GM12864 (cell line): ENCODE results near the gene HOXB9.
A peak's percentile ranks its signal among the peaks of the same experiment; 100 is the strongest.

Source experiments
- DNase-seq: peaks from one replicate; pipeline ENCODE4 v3.0.0-alpha.2; 2011; ENCODE audit warnings: low read depth
- H3K4me3 ChIP-seq: 2 replicates; pipeline ENCODE4 v1.5.1; 2011; ENCODE audit warnings: mild to moderate bottlenecking, low read depth, low read length, control low read depth
- TF ChIP-seq, protein P1 (sequence below): IDR thresholded peaks from 2 replicates; pipeline ENCODE4 v1.5.1; 2011; ENCODE audit warnings: low read depth, mild to moderate bottlenecking, moderate library complexity, low read length, control low read depth, inconsistent platforms; ENCODE audit errors: missing control alignments

Gene HOXB9

DNA sequence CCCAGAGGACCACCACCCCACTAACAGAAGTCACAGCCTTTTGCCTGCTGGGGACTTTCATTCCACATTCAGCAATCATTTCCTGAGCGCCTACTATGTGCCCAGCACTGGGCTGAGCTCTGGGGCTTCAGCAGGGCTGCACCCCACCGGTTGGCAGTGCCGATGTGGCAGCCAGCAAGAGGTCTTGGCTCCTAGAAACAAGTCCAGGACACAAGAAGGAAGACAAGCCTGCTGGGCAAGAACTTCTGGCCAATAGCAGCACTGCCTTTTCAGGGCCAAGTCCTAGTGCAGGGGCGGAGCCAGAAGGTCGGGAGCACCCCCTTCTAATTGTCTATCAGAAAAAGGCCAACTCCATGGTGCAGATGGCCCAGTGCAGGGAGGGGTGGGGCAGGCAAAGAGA is 13.0 kb upstream of the HOXB9 start:
- DNase-seq, result no peak
- no peak overlapping the region for H3K4me3 ChIP-seq
- TF ChIP-seq, protein P1, sequence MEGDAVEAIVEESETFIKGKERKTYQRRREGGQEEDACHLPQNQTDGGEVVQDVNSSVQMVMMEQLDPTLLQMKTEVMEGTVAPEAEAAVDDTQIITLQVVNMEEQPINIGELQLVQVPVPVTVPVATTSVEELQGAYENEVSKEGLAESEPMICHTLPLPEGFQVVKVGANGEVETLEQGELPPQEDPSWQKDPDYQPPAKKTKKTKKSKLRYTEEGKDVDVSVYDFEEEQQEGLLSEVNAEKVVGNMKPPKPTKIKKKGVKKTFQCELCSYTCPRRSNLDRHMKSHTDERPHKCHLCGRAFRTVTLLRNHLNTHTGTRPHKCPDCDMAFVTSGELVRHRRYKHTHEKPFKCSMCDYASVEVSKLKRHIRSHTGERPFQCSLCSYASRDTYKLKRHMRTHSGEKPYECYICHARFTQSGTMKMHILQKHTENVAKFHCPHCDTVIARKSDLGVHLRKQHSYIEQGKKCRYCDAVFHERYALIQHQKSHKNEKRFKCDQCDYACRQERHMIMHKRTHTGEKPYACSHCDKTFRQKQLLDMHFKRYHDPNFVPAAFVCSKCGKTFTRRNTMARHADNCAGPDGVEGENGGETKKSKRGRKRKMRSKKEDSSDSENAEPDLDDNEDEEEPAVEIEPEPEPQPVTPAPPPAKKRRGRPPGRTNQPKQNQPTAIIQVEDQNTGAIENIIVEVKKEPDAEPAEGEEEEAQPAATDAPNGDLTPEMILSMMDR, result no peak

DNA sequence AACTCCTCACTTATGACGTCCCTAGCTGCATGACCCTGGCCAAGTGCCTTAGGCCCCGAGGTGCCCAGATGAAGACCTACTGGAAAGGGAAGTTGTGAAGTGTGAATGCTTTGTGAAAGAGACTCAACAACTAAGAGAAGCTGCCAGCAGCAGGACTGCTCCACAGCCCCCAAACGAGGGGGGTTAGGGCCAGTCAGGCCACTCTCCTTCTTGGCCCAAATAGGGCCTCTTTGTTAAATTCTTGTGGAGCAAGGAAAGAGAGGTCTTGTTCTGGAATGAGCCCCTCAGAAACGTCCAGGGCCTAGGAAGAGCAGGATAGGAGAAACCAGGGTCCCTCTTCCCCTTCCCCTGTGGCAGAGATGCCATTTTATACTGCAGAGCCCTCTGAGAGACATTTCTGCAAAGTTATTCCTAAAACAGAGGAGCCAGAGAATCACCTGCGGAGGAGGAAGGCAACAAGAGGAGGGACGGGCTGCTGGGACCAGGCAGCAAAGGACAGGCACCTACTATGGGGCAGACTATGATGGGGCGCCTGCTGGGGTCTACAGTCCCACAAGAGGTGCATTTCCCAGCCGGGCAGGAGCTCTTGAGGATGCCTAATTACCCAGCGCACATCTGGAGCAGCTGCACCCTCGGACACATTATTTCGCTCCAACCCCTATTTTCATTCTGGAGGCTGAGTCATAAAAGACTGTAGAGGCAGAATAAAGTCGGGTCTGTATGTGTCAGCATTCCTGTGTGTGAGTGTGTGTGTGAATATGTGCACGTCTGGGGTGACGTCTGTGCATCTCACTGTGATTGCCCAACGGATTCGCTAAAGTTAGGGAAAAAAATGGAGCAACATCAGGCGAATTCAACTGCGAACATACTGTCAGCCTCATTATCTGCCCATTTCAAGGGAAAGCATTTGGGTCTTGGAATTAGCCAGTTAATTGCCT is 11.4 kb upstream of the HOXB9 start:
- DNase-seq, result no peak

DNA sequence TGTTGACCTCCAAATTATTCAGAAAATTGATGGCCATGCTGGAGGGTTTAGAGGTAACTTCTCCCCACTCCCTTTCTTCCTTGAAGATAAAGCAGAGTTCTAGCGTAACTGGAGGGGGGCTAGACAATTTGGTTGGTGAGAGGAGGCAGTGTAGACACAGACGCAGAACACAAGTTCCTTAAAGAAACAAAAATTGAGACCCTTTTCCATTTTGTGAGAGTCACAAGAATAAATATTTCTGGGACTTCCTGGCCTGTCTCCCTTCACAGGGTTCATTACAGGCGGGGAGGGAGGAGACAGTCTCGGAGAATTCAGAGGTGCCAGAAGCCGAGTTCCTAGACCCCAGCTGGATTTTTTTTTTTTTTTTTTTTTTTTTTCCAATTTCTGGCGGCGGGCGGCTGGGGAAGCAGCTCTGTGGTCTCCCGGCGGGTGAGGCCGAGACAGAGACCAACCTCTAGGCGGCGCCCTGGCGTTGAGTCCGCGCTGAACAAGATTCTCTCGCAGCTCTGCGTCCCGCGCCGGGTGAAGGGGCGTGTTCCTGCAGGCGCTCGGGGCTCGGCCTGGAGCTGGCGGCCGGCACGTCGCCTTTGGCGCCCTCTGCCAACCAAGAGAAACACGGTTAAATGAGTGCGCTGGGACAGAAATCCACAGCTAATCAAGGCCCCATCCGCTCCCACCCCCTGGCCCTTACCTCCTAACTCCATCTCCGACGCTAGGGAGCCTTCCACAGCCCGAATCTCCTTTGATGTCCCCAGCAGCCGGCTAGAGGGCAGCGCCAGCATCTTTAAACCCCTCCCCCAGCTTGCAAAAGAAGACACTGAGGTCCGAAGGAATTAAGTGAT is 10.2 kb upstream of the HOXB9 start:
- TF ChIP-seq, protein P1, result peak; percentile 74
- DNase-seq, result no peak
- no peak overlapping the region for H3K4me3 ChIP-seq

More for the DNA sequence above, 11.4 kb upstream of the HOXB9 start:
- H3K4me3 ChIP-seq, result no peak overlapping the region
- TF ChIP-seq, protein P1, result no peak

DNA sequence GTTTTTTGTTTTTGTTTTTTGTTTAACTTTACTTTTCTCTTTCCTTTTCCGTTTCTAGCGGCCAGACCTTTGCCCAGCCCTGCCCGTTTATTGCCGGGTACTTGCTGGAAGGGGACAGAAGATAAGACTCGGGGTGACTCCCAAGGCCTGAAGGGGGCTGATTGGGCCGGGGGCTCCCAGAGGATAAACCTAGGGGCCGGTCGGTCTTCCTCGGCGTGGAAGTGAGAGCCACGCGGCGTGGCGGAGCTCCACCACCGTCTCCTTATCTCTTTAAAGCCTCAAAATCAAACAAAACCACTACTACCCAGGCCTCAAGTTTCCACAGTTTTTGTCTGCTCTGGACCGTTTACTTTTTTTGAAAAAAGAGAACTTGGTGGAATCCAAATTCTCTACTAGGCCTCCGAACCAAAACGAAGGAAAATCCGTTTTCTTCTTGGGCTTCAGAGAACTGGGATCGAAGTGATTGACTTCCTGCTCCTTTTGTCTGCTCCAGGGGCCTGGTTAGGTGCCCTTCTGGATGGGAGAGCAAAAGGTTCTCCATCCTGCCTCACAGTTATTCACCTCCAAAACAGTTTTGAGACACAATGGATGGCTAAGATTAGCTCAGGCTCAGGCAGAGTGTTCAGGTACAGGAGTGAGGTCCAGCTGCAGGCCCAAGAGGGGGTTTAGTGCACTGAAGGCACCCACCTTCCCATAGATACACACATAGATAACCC is 8.5 kb upstream of the HOXB9 start:
- no peak for DNase-seq
- H3K4me3 ChIP-seq, result no peak overlapping the region
- TF ChIP-seq, protein P1, result no peak

DNA sequence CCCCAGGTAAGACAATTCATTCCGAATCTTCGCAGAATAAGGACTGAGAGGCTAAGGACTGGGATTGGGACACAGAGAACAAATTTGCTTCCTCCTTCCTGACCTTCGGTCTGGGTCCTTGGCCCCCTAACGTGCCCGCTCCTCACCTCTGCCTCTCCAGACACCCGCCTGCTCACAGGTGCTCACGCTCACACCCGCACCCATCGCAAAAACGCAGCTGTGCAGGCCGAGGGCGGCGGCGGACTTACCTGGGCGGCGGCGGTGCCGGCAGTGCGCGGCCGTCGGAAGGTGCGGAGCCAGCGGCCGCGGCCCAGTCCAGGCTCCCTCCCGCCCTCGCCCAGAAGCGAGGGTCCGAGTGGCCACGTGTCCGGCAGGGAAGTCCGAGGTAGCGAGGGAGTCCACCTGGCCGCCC is 7.1 kb upstream of the HOXB9 start:
- TF ChIP-seq, protein P1, result no peak
- no peak for DNase-seq
- H3K4me3 ChIP-seq, result no peak overlapping the region

DNA sequence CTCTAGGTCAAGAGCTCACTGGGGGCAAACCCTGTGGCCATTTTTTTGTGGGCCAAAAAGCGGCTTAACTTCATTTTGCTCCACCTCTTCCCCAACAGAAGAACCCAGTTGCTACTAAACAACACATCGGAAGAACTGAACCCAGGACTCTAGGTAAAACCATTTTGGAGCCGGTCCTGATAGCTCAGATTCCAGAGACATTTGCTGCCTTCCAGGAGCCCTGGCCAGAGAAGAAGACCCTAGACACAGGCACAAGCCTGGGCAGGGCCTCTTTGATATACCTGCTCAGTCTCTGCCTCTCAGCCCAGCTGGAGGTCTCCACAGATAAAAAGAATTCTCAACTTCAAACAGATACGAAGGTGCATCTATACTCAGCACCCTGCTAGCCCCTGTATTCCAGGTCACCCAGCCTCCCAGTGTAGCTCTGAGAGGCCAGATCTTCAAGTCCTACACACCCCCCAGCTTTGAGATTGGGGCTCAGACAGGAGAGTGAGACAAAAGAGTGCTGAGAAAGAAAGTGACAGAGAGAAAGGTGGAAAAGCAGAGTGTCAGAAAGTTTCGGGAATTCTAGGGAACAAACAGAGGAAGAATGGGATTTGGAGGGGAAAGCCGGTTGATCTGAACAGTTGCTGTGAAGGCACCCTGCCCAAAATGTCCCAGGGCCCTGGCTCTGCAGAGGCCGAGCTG is 6.6 kb upstream of the HOXB9 start:
- H3K4me3 ChIP-seq, result no peak overlapping the region
- TF ChIP-seq, protein P1, result no peak
- no peak for DNase-seq
